Liver (tissue), 3 donors: Measurements from ENCODE around the gene CARMIL3.

Experiments used
- ATF3 ChIP-seq: IDR thresholded peaks from 2 replicates; pipeline ENCODE4 v1.6.1; 2016; ENCODE audit warnings: antibody characterized with exemption
- EGR1 ChIP-seq, 2 donors: IDR thresholded peaks; 2 replicates each; pipeline ENCODE4 v1.6.1; 2016 to 2018; ENCODE audit warnings: antibody characterized with exemption in 2 of 2, low read depth in 2 of 2
- FOXA1 ChIP-seq: IDR thresholded peaks from 2 replicates; pipeline ENCODE4 v1.6.1; 2016; ENCODE audit warnings: antibody characterized with exemption
- GABPA ChIP-seq, 2 donors: IDR thresholded peaks in 1 of 2; conservative IDR thresholded peaks in 1 of 2; 2 replicates each; pipeline ENCODE4 v1.6.1; 2016; ENCODE audit warnings: antibody characterized with exemption in 2 of 2, mild to moderate bottlenecking in 1 of 2, moderate library complexity in 1 of 2
- HNF4A ChIP-seq, 2 donors: conservative IDR thresholded peaks; 2 replicates each; pipeline ENCODE4 v1.6.1; 2016; ENCODE audit warnings: antibody characterized with exemption in 2 of 2, mild to moderate bottlenecking in 2 of 2
- MAX ChIP-seq: IDR thresholded peaks from 2 replicates; pipeline ENCODE4 v1.6.1; 2016; ENCODE audit warnings: antibody characterized with exemption
- RAD21 ChIP-seq, 2 donors: IDR thresholded peaks; 2 replicates each; pipeline ENCODE4 v1.6.1; 2016; ENCODE audit warnings: antibody characterized with exemption in 2 of 2, mild to moderate bottlenecking in 2 of 2
- RXRA ChIP-seq, 2 donors: IDR thresholded peaks; 2 replicates each; pipeline ENCODE4 v1.6.1; 2017 to 2018; ENCODE audit warnings: antibody characterized with exemption in 2 of 2, mild to moderate bottlenecking in 1 of 2
- SP1 ChIP-seq: IDR thresholded peaks from 2 replicates; pipeline ENCODE4 v1.6.1; 2018; ENCODE audit warnings: antibody characterized with exemption, mild to moderate bottlenecking
- TAF1 ChIP-seq: conservative IDR thresholded peaks from 2 replicates; pipeline ENCODE4 v1.6.1; 2016; ENCODE audit warnings: antibody characterized with exemption, mild to moderate bottlenecking
- YY1 ChIP-seq: IDR thresholded peaks from 2 replicates; pipeline ENCODE4 v1.6.1; 2016; ENCODE audit warnings: antibody characterized with exemption, mild to moderate bottlenecking
- TF ChIP-seq, protein P1 (sequence below): fragments of 150-350 bp; IDR thresholded peaks from 2 replicates; pipeline ENCODE4 v1.5.1; 2017; ENCODE audit warnings: improper control_type of control experiment, low read depth, low read length; ENCODE audit not compliant: missing input control
- TF ChIP-seq, protein P2 (sequence below): IDR thresholded peaks from 2 replicates; pipeline ENCODE4 v1.6.1; 2016; ENCODE audit warnings: antibody characterized with exemption, mild to moderate bottlenecking
- TF ChIP-seq, protein P3 (sequence below): IDR thresholded peaks from 2 replicates; pipeline ENCODE4 v1.6.1; 2016; ENCODE audit warnings: antibody characterized with exemption
- donor health status: healthy.
- donor health status: healthy.

GRCh38 chr14:24063263-24063836 lies 11.5 kb downstream of the CARMIL3 start:
- TF ChIP-seq, protein P1, sequence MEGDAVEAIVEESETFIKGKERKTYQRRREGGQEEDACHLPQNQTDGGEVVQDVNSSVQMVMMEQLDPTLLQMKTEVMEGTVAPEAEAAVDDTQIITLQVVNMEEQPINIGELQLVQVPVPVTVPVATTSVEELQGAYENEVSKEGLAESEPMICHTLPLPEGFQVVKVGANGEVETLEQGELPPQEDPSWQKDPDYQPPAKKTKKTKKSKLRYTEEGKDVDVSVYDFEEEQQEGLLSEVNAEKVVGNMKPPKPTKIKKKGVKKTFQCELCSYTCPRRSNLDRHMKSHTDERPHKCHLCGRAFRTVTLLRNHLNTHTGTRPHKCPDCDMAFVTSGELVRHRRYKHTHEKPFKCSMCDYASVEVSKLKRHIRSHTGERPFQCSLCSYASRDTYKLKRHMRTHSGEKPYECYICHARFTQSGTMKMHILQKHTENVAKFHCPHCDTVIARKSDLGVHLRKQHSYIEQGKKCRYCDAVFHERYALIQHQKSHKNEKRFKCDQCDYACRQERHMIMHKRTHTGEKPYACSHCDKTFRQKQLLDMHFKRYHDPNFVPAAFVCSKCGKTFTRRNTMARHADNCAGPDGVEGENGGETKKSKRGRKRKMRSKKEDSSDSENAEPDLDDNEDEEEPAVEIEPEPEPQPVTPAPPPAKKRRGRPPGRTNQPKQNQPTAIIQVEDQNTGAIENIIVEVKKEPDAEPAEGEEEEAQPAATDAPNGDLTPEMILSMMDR = no peak
- TF ChIP-seq SP1 (no peak), FOXA1 (no peak), RAD21 (IDR thresholded peaks at IDR 0.05) (no peak), YY1 (no peak), GABPA (IDR thresholded peaks at IDR 0.05 in 1 of 2, conservative IDR thresholded peaks at IDR 0.05 in 1 of 2) (no peak), MAX (no peak), TAF1 (no peak), RXRA (IDR thresholded peaks at IDR 0.05) (no peak), ATF3 (no peak), HNF4A (conservative IDR thresholded peaks at IDR 0.05) (no peak), EGR1 (IDR thresholded peaks at IDR 0.05; ENCODE audit: low read depth in 2 of 2) (no peak)
- TF ChIP-seq, protein P2, sequence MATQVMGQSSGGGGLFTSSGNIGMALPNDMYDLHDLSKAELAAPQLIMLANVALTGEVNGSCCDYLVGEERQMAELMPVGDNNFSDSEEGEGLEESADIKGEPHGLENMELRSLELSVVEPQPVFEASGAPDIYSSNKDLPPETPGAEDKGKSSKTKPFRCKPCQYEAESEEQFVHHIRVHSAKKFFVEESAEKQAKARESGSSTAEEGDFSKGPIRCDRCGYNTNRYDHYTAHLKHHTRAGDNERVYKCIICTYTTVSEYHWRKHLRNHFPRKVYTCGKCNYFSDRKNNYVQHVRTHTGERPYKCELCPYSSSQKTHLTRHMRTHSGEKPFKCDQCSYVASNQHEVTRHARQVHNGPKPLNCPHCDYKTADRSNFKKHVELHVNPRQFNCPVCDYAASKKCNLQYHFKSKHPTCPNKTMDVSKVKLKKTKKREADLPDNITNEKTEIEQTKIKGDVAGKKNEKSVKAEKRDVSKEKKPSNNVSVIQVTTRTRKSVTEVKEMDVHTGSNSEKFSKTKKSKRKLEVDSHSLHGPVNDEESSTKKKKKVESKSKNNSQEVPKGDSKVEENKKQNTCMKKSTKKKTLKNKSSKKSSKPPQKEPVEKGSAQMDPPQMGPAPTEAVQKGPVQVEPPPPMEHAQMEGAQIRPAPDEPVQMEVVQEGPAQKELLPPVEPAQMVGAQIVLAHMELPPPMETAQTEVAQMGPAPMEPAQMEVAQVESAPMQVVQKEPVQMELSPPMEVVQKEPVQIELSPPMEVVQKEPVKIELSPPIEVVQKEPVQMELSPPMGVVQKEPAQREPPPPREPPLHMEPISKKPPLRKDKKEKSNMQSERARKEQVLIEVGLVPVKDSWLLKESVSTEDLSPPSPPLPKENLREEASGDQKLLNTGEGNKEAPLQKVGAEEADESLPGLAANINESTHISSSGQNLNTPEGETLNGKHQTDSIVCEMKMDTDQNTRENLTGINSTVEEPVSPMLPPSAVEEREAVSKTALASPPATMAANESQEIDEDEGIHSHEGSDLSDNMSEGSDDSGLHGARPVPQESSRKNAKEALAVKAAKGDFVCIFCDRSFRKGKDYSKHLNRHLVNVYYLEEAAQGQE = no peak
- TF ChIP-seq, protein P3, sequence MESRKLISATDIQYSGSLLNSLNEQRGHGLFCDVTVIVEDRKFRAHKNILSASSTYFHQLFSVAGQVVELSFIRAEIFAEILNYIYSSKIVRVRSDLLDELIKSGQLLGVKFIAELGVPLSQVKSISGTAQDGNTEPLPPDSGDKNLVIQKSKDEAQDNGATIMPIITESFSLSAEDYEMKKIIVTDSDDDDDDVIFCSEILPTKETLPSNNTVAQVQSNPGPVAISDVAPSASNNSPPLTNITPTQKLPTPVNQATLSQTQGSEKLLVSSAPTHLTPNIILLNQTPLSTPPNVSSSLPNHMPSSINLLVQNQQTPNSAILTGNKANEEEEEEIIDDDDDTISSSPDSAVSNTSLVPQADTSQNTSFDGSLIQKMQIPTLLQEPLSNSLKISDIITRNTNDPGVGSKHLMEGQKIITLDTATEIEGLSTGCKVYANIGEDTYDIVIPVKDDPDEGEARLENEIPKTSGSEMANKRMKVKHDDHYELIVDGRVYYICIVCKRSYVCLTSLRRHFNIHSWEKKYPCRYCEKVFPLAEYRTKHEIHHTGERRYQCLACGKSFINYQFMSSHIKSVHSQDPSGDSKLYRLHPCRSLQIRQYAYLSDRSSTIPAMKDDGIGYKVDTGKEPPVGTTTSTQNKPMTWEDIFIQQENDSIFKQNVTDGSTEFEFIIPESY = no peak
